ENCODE data around the gene DPRX. TPM values are rescaled to one million over a fixed set of nuclear protein-coding genes. Genes with fewer than 3 reads are reported as not detected.
A peak's percentile ranks its signal among the peaks of the same experiment; 100 is the strongest.

Gene DPRX
- total and polyA plus RNA-seq, 2 of the 13 experiments (the other 11 are each of a cell fraction or from before 2014, with no cell fraction given), result not detected

- TF ChIP-seq ZMYM2 (CRISPR knock-in tag; IDR thresholded peaks at IDR 0.05) (no peak), ZNF446 (CRISPR knock-in tag; IDR thresholded peaks at IDR 0.05) (no peak), CREM (IDR thresholded peaks at IDR 0.05) (peak; percentile 12; the same call in 1 of the 2 replicates), CREM (CRISPR knock-in tag; IDR thresholded peaks at IDR 0.05) (no peak), FOSL1 (CRISPR knock-in tag; IDR thresholded peaks at IDR 0.05; ENCODE audit: borderline replicate concordance) (no peak), RFX1 (IDR thresholded peaks at IDR 0.05) (no peak), HNF1B (CRISPR knock-in tag; IDR thresholded peaks at IDR 0.05) (no peak), ZNF83 (CRISPR knock-in tag; IDR thresholded peaks at IDR 0.05; ENCODE audit: borderline replicate concordance) (no peak), ZNF773 (CRISPR knock-in tag; IDR thresholded peaks at IDR 0.05; ENCODE audit: borderline replicate concordance) (no peak), SYNCRIP (IDR thresholded peaks at IDR 0.05; ENCODE audit: insufficient read depth, low read depth, low read length) (no peak), CEBPB (IDR thresholded peaks at IDR 0.05; ENCODE audit: borderline replicate concordance, low read depth, low read length) (peak; percentile 88), KMT2A (CRISPR knock-in tag; IDR thresholded peaks at IDR 0.05) (no peak), ZNF670 (CRISPR knock-in tag; IDR thresholded peaks at IDR 0.05; ENCODE audit: borderline replicate concordance) (no peak), RNF2 (conservative IDR thresholded peaks at IDR 0.05; ENCODE audit: low read depth) (no peak), UBTF (CRISPR knock-in tag; IDR thresholded peaks at IDR 0.05) (no peak), ZNF33B (CRISPR knock-in tag; IDR thresholded peaks at IDR 0.05) (no peak), DNMT1 (CRISPR knock-in tag; IDR thresholded peaks at IDR 0.05) (no peak), ZNF614 (CRISPR knock-in tag; IDR thresholded peaks at IDR 0.05; ENCODE audit: borderline replicate concordance) (no peak), MYC (CRISPR knock-in tag; IDR thresholded peaks at IDR 0.05; ENCODE audit: borderline replicate concordance) (no peak), CEBPG (CRISPR knock-in tag; IDR thresholded peaks at IDR 0.05) (peak; percentile 93), ZNF777 (CRISPR knock-in tag; IDR thresholded peaks at IDR 0.05) (no peak), ZNF770 (CRISPR knock-in tag; IDR thresholded peaks at IDR 0.05) (no peak), CENPX (CRISPR knock-in tag; IDR thresholded peaks at IDR 0.05) (no peak), ZMAT3 (CRISPR knock-in tag; conservative IDR thresholded peaks at IDR 0.05) (no peak)
- TF ChIP-seq, protein P1, sequence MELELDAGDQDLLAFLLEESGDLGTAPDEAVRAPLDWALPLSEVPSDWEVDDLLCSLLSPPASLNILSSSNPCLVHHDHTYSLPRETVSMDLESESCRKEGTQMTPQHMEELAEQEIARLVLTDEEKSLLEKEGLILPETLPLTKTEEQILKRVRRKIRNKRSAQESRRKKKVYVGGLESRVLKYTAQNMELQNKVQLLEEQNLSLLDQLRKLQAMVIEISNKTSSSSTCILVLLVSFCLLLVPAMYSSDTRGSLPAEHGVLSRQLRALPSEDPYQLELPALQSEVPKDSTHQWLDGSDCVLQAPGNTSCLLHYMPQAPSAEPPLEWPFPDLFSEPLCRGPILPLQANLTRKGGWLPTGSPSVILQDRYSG (CRISPR knock-in tag; IDR thresholded peaks at IDR 0.05), result no peak
These were observed 9.7 kb upstream of the DPRX start (continued) for GRCh38 chr19:53621885-53622740.
